IgD-negative memory B cell (primary cell): ENCODE results near the gene WIF1. TPM values are rescaled to one million over a fixed set of nuclear protein-coding genes. Genes with fewer than 3 reads are reported as not detected.

Experiments
- H3K27ac Mint-ChIP-seq, 3 donors: one replicate each; pipeline ENCODE4 v1.8.0; 2020 to 2022; ENCODE audit warnings: mild to moderate bottlenecking in 3 of 3, mixed read lengths in 3 of 3, moderate library complexity in 1 of 3
- H3K27me3 Mint-ChIP-seq: one replicate; pipeline ENCODE4 v1.8.0; 2021; ENCODE audit warnings: mixed read lengths
- H3K36me3 Mint-ChIP-seq: one replicate; pipeline ENCODE4 v1.8.0; 2020; ENCODE audit warnings: mild to moderate bottlenecking, mixed read lengths
- H3K4me1 Mint-ChIP-seq, 3 donors: one replicate each; pipeline ENCODE4 v1.8.0; 2020 to 2022; ENCODE audit warnings: mixed read lengths in 3 of 3, mild to moderate bottlenecking in 1 of 3
- H3K4me3 Mint-ChIP-seq, 4 donors: one replicate each; pipeline ENCODE4 v1.8.0; 2020 to 2022; ENCODE audit warnings: mild to moderate bottlenecking in 4 of 4, mixed read lengths in 4 of 4, moderate library complexity in 3 of 4
- H3K9me3 Mint-ChIP-seq, 3 donors: one replicate each; pipeline ENCODE4 v1.8.0; 2020 to 2021; ENCODE audit warnings: mixed read lengths in 3 of 3, mild to moderate bottlenecking in 1 of 3
- polyA plus RNA-seq: library from polyadenylated mRNA; unstranded; fragments of 300-500 nt; fragmentation: Illumina TruSeq; gene quantifications from one replicate; pipeline ENCODE4 v1.2.3, GENCODE V29; 2021

Gene WIF1
- polyA plus RNA-seq: not detected

GRCh38 chr12:65121049-65121955, at the start of gene WIF1:
Gene WIF1 (minus strand): TSS chr12:65121305. CDS start chr12:65121191, 114 bp downstream.
- Mint-ChIP-seq H3K27ac (peak within 1 kb of the TSS in 1 of 3 donors; percentile 26), H3K4me3 (peak within 1 kb of the TSS in 3 of 4 donors; percentile 51 to 83 (median 67)), H3K27me3 (peaks cover 19% of the 10 kb centered on the region), H3K9me3 (no peaks in the 10 kb centered on the region), H3K36me3 (no peaks in the 10 kb centered on the region), H3K4me1 (peaks cover 3 to 9% (median 6%) of the 10 kb centered on the region in 3 donors)

- Mint-ChIP-seq H3K36me3 (no peaks in the 10 kb centered on the region), H3K9me3 (no peaks in the 10 kb centered on the region), H3K4me3 (peak overlapping the region; percentile 95 to 100 (median 100)), H3K4me1 (peaks cover 25 to 26% (median 26%) of the 10 kb centered on the region in 3 donors), H3K27me3 (no peaks in the 10 kb centered on the region), H3K27ac (peak overlapping the region; percentile 63 to 99 (median 95))
These were observed 49.2 kb upstream of the WIF1 start for GRCh38 chr12:65170209-65170881.

GRCh38 chr12:65169320-65170208, 48.5 kb upstream of the WIF1 start, which contains the start of gene LEMD3:
Gene LEMD3 (plus strand): TSS chr12:65169583. CDS start chr12:65169597, 14 bp downstream.
- peaks cover 25 to 26% (median 26%) of the 10 kb centered on the region in 3 donors for H3K4me1 Mint-ChIP-seq
- peak within 1 kb of the TSS; percentile 99 to 100 (median 100) for H3K4me3 Mint-ChIP-seq
- peak within 1 kb of the TSS; percentile 95 to 99 (median 99) for H3K27ac Mint-ChIP-seq

GRCh38 chr12:65168681-65169319, 47.7 kb upstream of the WIF1 start:
- Mint-ChIP-seq H3K4me3 (peak overlapping the region; percentile 99 to 100 (median 100)), H3K9me3 (no peaks in the 10 kb centered on the region)

More at GRCh38 chr12:65169320-65170208, 48.5 kb upstream of the WIF1 start, which contains the start of gene LEMD3:
- Mint-ChIP-seq H3K9me3 (no peaks in the 10 kb centered on the region), H3K27me3 (no peaks in the 10 kb centered on the region), H3K36me3 (no peaks in the 10 kb centered on the region)

GRCh38 chr12:65164774-65165173, 43.7 kb upstream of the WIF1 start:
- peaks cover 1 to 16% (median 2%) of the 10 kb centered on the region in 3 donors for H3K4me1 Mint-ChIP-seq
- H3K36me3 Mint-ChIP-seq: no peaks in the 10 kb centered on the region
- no peaks in the 10 kb centered on the region for H3K27me3 Mint-ChIP-seq
- no peaks in the 10 kb centered on the region for H3K9me3 Mint-ChIP-seq
- no peak overlapping the region for H3K4me3 Mint-ChIP-seq
- H3K27ac Mint-ChIP-seq: no peak overlapping the region

More at GRCh38 chr12:65168681-65169319, 47.7 kb upstream of the WIF1 start:
- no peaks in the 10 kb centered on the region for H3K36me3 Mint-ChIP-seq
- H3K4me1 Mint-ChIP-seq: peaks cover 25 to 26% (median 26%) of the 10 kb centered on the region in 3 donors
- H3K27me3 Mint-ChIP-seq: no peaks in the 10 kb centered on the region
- H3K27ac Mint-ChIP-seq: peak overlapping the region; percentile 95 to 99 (median 99)

GRCh38 chr12:65164244-65164643, 43.1 kb upstream of the WIF1 start:
- Mint-ChIP-seq H3K4me1 (peaks cover 1 to 12% (median 2%) of the 10 kb centered on the region in 3 donors), H3K36me3 (no peaks in the 10 kb centered on the region), H3K27ac (no peak overlapping the region), H3K9me3 (no peaks in the 10 kb centered on the region), H3K4me3 (no peak overlapping the region), H3K27me3 (no peaks in the 10 kb centered on the region)

GRCh38 chr12:65162609-65163008, 41.5 kb upstream of the WIF1 start:
- Mint-ChIP-seq H3K36me3 (no peaks in the 10 kb centered on the region), H3K4me3 (no peak overlapping the region), H3K4me1 (peaks cover 0 to 5% (median 1%) of the 10 kb centered on the region in 3 donors), H3K27me3 (no peaks in the 10 kb centered on the region), H3K27ac (no peak overlapping the region), H3K9me3 (no peaks in the 10 kb centered on the region)

GRCh38 chr12:65157091-65157490, 36.0 kb upstream of the WIF1 start:
- Mint-ChIP-seq H3K36me3 (no peaks in the 10 kb centered on the region), H3K27me3 (no peaks in the 10 kb centered on the region), H3K27ac (peak overlapping the region in 1 of 3 donors; percentile 52), H3K4me1 (peaks cover 12 to 19% (median 13%) of the 10 kb centered on the region in 3 donors), H3K9me3 (no peaks in the 10 kb centered on the region), H3K4me3 (peak overlapping the region in 1 of 4 donors; percentile 90)

GRCh38 chr12:65156366-65156841, 35.3 kb upstream of the WIF1 start:
- peak overlapping the region; percentile 42 to 90 (median 52) for H3K4me3 Mint-ChIP-seq
- H3K36me3 Mint-ChIP-seq: no peaks in the 10 kb centered on the region
- no peaks in the 10 kb centered on the region for H3K9me3 Mint-ChIP-seq
- H3K27me3 Mint-ChIP-seq: no peaks in the 10 kb centered on the region
- H3K27ac Mint-ChIP-seq: peak overlapping the region; percentile 0 to 52 (median 11)
- peaks cover 12 to 19% (median 13%) of the 10 kb centered on the region in 3 donors for H3K4me1 Mint-ChIP-seq

GRCh38 chr12:65155784-65156183, 34.7 kb upstream of the WIF1 start:
- Mint-ChIP-seq H3K36me3 (peaks cover under 1% of the 10 kb centered on the region), H3K27ac (no peak overlapping the region), H3K27me3 (peaks cover 2% of the 10 kb centered on the region), H3K9me3 (peaks cover 0 to 1% (median 0%) of the 10 kb centered on the region in 3 donors), H3K4me1 (peaks cover 12 to 14% (median 13%) of the 10 kb centered on the region in 3 donors), H3K4me3 (no peak overlapping the region)

GRCh38 chr12:65152596-65152995, 31.5 kb upstream of the WIF1 start:
- no peak overlapping the region for H3K4me3 Mint-ChIP-seq
- no peak overlapping the region for H3K27ac Mint-ChIP-seq
- peaks cover 12 to 14% (median 13%) of the 10 kb centered on the region in 3 donors for H3K4me1 Mint-ChIP-seq
- peaks cover 0 to 2% (median 1%) of the 10 kb centered on the region in 3 donors for H3K9me3 Mint-ChIP-seq
- H3K27me3 Mint-ChIP-seq: peaks cover 5% of the 10 kb centered on the region
- H3K36me3 Mint-ChIP-seq: peaks cover 4% of the 10 kb centered on the region

GRCh38 chr12:65152012-65152411, 30.9 kb upstream of the WIF1 start:
- peaks cover 4% of the 10 kb centered on the region for H3K36me3 Mint-ChIP-seq
- H3K27me3 Mint-ChIP-seq: peaks cover 5% of the 10 kb centered on the region
- no peak overlapping the region for H3K4me3 Mint-ChIP-seq
- H3K4me1 Mint-ChIP-seq: peaks cover 12 to 14% (median 12%) of the 10 kb centered on the region in 3 donors
- H3K9me3 Mint-ChIP-seq: peaks cover 0 to 2% (median 1%) of the 10 kb centered on the region in 3 donors
- no peak overlapping the region for H3K27ac Mint-ChIP-seq

- peaks cover 8% of the 10 kb centered on the region for H3K27me3 Mint-ChIP-seq
- no peak overlapping the region for H3K4me3 Mint-ChIP-seq
- no peaks in the 10 kb centered on the region for H3K4me1 Mint-ChIP-seq
- peaks cover 0 to 2% (median 1%) of the 10 kb centered on the region in 3 donors for H3K9me3 Mint-ChIP-seq
- H3K36me3 Mint-ChIP-seq: peaks cover 4% of the 10 kb centered on the region
- no peak overlapping the region for H3K27ac Mint-ChIP-seq
These were observed 26.3 kb upstream of the WIF1 start for GRCh38 chr12:65147312-65147905.
